HG03575 (cell line): ENCODE results near the gene CBFA2T2.
"Not testable (repeated sequence)": the region's sequence is repeated elsewhere in the genome, so short reads cannot be mapped to it uniquely, and the experiment has no call there.

Experiments
- ATAC-seq: cut with Tn5 transposase; IDR thresholded peaks from one replicate; pipeline ENCODE4 v1.9.1; 2021; ENCODE audit not compliant: unreplicated experiment, insufficient number of reproducible peaks, low FRiP score; ENCODE audit errors: extremely low read depth

The CBFA2T2 gene

DNA sequence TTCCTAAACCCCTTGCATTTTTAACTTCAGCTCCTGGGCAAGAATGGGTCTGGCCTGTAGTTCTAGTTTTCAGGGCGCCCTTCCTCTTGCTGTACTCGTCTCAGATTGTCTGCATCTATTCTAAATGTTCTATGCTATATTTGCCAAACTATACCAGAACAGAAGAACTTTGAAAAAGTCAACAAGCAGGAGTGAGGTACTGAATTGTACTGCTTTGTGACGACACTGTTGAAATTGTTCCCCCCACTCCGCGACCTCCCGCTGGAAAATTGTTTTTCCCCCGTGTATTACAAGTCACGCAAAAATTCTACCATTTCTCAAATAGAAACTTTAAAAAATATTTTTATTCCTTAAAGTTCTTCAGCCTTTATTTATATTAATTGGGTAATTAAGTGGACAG is 73.9 kb downstream of the CBFA2T2 start:
- ATAC-seq = no peak

- no peak for ATAC-seq
Measured at GRCh38 chr20:33566781-33567603, 77.1 kb downstream of the CBFA2T2 start.

GRCh38 chr20:33567949-33568348 is 78.1 kb downstream of the CBFA2T2 start:
- no peak for ATAC-seq

DNA sequence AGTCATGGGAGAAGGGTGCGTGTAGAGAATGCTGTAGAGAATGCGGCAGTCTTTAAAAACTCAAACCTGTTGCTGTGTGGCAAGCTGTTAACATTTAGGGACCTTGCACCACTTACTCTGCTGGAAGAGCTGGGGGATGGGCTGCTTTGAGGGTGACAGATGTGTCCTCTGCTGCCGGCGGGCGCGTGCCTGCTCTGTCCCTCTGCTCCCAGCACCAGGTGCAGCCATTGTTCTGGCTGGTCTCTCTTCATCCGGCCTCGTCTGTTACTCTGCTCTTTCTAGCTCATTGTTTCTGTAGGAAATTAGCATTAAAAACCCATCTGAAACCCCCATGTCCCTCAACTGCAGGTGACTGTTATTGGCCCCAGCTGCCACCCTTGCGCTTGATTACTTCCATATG is 78.5 kb downstream of the CBFA2T2 start:
- no peak for ATAC-seq

GRCh38 chr20:33568868-33569801 is 79.2 kb downstream of the CBFA2T2 start:
- ATAC-seq = no peak

- no peak for ATAC-seq
Measured at GRCh38 chr20:33569802-33570391, 80.0 kb downstream of the CBFA2T2 start.

DNA sequence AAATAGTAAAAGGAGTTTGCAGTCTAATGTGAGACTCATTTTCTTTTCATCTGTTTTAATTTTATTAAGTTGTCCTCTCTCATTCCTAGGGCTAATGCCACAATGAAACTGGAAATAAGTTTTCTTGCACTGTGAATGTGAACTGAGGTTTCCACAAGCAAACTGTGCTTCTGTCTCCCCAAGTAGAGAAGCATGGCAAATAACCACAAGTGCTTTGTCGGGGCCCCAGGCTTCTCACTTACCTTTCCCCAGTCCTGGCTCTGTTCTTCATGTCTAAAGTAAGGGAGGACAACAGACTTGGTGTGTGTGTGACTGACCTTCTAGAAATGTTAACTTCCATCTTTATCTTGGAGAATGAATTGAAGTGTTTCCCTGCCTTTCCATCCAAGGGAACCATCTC is 80.8 kb downstream of the CBFA2T2 start:
- no peak for ATAC-seq

DNA sequence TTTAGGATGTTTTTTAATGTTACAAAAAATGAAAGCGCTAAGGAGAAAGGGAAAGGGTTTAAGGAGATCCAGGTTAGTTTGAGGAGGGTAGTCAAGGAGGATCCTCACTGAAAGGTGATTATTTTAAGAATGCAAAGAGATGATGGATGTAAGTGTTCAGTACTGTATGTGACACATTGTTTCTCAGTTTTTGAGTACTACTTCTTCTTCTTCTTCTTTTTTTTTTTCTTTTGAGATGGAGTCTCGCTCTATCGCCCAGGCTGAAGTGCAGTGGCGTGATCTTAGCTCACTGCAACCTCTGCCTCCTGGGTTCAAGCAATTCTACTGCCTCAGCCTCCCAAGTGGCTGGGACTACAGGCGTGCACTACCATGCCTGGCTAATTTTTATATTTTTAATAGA is 83.4 kb downstream of the CBFA2T2 start:
- not testable (repeated sequence) for ATAC-seq

- no peak for ATAC-seq
Measured at GRCh38 chr20:33575282-33575681, 85.4 kb downstream of the CBFA2T2 start.

- ATAC-seq = no peak
Measured at GRCh38 chr20:33576432-33577125, 86.7 kb downstream of the CBFA2T2 start.

- ATAC-seq = no peak
Measured at GRCh38 chr20:33578510-33578909, 88.6 kb downstream of the CBFA2T2 start.

DNA sequence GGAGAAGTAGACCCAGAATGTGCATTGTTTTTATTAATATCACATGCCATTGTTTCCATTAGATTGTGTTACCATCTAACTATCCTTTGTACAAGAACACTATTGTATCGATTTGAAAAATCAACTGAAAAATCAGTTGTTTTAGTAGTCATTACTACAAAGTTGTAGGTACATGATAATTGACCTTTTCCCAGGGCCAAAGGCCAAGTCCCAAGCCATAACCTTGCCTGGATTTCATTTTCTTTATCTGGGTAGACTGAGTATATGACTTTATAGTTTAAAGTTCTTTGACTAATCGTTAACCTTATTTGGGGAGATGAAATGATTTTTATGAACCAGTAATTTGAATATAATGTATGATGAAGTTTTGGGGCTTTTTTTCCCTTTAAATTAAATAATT is 93.2 kb downstream of the CBFA2T2 start:
- ATAC-seq = no peak

- ATAC-seq = no peak
Measured at GRCh38 chr20:33584976-33585375, 95.1 kb downstream of the CBFA2T2 start.

GRCh38 chr20:33585413-33585812 is 95.5 kb downstream of the CBFA2T2 start:
- no peak for ATAC-seq

DNA sequence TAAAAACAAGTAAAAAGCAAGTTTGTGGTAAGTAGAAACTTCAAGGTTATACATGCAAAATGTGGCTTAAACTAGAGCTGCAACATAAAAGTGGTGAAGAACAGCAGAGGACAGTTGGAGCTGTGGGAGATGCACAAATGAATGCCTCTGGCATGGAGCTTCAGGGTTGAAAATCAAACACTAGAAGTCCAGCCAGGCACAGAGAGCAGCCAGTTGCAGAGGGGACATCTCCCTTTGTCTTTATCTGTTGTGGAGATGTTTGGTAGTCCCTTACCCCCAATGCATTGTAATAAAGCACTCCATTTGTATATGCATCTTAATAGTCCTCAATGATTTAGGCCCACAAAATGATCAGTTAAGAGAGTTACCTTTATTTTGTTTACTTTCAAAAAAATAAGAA is 99.2 kb downstream of the CBFA2T2 start:
- no peak for ATAC-seq

DNA sequence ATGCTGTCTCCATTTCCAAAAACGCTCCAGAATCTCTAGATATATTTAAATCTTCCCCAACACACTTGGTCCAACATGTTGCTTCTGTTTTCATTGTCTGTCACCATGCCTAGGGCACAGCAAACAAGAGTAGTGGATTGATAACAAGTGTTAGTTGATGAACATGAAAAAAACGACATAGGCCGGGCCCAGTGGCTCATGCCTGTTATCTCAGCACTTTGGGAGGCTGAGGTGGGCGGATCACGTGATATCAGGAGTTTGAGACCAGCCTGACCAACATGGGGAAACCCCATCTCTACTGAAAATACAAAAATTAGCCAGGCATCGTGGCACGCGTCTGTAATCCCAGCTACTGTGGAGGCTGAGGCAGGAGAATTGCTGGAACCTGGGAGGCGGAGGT is 102.0 kb downstream of the CBFA2T2 start:
- ATAC-seq = not testable (repeated sequence)

- no peak for ATAC-seq
Measured at GRCh38 chr20:33594743-33595142, 104.8 kb downstream of the CBFA2T2 start.

DNA sequence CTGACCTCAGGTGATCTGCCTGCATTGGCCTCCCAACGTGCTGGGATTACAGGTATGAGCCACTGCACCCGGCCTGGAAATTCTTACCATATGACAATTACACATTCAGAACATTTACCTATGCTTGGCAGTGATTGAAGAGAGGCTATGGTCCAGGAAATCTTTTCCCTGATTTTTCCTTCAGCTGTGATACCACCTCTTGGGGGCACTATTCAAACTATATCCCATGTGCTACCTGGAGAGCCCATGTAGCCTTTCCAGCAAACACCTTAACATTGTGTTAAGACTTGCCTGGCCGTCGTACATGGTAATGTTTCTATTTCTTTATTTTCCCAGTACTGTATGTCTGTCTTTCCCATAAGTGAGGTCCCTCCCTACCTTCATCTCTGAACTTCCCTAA is 110.5 kb downstream of the CBFA2T2 start:
- no peak for ATAC-seq

DNA sequence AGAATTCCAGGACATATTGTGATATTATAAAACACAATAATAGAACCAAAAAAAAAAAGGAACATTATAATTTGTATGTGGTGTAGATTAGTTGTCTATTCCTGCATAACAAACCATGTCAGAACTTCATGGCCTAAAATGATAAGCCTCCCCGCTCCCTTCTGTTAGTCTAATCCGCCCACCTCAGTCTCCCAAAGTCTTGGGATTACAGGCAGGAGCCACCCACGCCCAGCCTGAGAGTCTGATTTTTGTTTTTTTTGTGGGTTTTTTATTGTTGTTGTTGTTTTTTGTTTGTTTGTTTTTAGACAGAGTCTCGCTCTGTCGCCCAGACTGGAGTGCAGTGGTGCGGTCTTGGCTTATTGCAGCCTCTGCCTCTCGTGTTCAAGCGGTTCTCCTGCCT is 111.1 kb downstream of the CBFA2T2 start:
- ATAC-seq = no peak
